Kasumi-1 (cell line): ENCODE data around the gene CDY1.
"Not testable (repeated sequence)": the region's sequence is repeated elsewhere in the genome, so short reads cannot be mapped to it uniquely, and the experiment has no call there.

Experiments used
- DNase-seq, 2 experiments: peaks; one replicate each; lab custom pipeline; 2025; lab: John Stamatoyannopoulos, UW

Gene CDY1, protein sequence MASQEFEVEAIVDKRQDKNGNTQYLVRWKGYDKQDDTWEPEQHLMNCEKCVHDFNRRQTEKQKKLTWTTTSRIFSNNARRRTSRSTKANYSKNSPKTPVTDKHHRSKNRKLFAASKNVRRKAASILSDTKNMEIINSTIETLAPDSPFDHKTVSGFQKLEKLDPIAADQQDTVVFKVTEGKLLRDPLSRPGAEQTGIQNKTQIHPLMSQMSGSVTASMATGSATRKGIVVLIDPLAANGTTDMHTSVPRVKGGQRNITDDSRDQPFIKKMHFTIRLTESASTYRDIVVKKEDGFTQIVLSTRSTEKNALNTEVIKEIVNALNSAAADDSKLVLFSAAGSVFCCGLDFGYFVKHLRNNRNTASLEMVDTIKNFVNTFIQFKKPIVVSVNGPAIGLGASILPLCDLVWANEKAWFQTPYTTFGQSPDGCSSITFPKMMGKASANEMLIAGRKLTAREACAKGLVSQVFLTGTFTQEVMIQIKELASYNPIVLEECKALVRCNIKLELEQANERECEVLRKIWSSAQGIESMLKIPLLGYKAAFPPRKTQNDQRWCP

DNA sequence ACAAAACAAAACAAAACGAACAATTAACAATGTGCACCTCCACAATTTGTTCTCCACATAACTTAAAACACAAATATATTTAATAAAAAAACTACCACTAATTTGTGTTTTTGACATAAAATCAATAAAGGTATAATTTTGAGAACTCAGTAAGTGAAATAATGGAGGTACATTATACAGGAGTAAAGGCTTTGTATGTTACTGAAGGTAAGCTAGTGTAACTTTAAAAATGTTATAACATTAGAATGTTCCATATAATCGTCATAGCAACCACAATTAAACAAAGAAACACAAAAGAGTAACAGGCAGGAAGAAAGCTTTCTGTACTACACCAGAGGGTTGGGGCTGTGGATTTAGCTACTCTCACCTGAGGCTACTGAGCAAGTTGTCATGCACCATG lies at the start of gene CDY1:
TSS of gene CDY1 (plus strand) at position 301 of the 400 bp plus-strand sequence. CDS start 326 bp downstream, outside the sequence.
- not testable (repeated sequence) for DNase-seq

DNA sequence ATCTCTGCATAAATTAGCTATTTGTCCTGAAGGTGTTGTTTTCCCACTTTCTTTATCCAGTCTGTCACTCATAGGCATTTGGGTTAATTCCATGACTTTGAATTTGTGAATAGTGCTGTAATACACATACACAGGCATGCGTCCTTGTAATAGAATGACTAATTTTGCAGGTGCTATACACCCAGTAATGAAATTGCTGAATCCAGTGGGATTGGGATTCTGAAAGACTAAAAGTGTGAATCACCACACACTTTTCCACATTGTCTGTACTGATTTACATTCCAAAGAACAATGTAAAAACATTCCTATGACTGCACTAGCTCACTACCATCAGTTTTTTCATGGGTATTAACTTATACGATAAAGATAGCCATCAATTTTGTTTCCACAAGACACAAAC lies 28.6 kb upstream of the CDY1 start:
- not testable (repeated sequence) for DNase-seq

DNA sequence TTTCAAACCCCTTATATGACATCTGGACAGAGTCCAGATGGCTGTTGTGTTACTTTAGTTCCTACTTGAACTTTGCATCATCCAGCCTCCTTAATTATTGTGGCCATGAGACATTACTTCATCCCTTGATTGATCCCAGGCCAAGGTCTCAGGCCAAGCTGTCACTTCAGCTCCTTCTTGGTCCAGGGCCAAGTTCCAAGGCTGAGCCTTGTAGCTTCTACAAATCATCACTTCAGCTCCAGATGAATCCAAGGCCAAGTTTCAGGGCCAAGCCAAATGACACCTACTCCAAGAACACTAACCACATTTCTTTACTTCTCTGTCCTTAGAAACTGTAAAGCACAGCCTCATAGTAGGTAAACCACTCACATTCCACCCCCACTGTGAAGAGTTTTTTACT lies 1.7 kb upstream of the CDY1 start:
- not testable (repeated sequence) for DNase-seq

DNA sequence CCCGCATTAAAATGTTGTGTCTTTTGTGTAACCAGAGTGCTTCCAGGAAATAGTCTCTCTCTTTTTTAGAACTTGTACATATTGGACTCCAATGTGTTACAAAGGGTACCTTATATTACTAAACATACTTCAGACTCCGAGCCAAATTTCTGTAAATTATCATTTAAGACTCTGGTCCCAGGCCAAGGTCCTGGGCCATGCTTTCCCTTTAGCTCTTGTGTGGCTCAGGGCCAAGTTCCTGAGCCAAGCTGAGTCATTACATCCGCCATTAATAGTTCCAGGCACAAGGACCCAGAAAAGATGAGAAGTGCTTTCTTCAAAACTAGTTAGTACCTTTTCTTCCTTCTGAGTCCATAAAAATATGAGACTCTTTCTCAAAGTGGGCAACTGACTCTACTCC lies 4.6 kb downstream of the CDY1 start:
- not testable (repeated sequence) for DNase-seq

DNA sequence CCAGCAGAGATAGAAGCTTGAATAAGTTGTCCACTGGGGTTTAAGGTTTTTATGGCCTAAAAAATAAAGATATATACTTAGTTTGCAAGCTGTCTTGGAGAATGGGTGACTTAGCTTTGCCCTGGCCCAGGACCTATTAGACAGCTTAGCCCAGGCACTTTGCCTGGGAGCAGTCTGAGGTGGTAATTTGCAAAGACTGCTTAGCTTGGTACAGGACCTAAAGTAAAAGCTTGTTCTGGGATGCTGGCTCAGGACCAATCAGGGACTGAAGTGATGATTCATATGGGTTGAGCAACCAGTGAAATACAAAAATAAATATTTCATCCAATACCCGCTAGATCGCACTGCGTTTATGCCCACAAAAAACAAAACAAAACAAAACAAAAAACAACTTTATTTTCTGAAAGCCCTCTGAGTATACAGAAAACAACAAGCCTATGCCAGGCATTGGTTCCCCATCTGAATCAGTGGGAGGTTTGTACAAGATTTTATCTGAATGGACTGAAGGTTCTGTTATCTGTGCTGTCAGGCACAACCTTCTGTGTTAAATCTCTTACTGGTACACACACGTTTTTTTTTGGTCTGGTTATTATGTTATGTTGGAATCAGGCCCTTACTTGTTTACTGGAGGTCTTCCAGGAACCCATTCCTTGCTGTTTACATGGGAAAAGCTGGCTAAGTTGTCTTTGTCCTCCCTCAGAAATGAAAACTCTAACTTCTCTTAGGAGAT lies 8.6 kb downstream of the CDY1 start:
- not testable (repeated sequence) for DNase-seq

DNA sequence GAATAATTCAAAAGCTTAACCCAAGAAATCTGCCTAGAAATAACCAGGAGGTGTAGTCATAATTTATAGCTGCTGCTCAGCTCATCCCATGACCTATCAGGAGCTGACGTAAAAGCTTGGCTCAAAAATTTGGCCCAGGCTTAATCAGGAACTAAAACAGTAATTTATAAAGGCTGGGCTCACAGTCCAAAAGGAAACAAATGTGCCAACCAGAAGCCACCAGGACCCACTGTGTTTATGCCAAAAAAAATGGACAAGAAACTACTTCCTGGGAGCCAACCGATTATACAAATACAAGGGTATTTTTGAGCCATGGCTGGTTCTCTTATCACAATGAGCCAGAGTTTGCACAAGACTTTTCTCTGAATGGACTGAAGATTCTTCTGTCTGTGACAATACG lies 17.9 kb downstream of the CDY1 start:
- DNase-seq: not testable (repeated sequence)

DNA sequence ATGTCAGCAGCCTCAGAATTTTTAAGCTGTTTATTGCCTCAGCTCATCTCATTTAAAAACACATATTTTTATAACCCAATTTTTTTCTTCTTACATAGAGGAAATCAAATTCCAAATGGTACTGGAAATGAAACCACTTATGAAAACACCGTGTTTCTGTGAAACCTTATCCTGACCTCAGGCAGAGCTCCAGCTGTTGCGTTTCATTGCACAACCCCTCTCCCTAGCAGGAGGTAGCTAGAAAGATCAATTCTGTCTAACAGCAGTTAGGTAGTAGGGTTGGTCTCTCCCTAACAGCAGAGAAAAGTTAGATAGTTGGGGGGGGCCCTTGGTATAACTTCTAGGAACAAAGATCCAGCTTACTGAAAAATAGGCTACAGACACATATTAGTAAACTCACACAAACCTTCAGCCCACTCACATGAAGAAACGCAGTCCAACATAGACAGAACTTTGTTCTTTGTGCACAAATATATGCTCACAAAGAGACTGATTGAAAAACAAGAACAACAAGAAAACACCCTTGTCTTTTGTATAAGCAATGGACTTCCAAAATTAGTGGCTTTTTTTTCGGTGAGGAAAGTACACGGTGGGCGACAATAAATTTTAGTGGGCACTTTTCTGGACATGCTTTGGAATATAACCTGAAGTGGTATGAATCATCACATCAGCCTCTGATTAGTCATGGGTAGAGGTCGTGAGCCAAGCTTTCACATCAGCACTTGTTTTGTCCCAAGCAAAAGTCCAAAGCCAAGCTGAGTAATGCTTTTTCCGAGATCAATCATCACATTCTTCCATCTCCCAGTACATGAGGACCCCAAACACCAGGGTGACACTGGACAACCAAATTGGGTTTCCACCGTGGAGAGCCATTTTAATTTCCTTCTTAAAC lies 21.4 kb downstream of the CDY1 start:
- not testable (repeated sequence) for DNase-seq
